ENCODE data around the gene FAM216B. TPM values are rescaled to one million over a fixed set of nuclear protein-coding genes. Genes with fewer than 3 reads are reported as not detected.

Gene FAM216B
- total and polyA plus RNA-seq, 9 of the 15 experiments (the other 6 are each of a cell fraction or from before 2014, with no cell fraction given) = not detected

DNA sequence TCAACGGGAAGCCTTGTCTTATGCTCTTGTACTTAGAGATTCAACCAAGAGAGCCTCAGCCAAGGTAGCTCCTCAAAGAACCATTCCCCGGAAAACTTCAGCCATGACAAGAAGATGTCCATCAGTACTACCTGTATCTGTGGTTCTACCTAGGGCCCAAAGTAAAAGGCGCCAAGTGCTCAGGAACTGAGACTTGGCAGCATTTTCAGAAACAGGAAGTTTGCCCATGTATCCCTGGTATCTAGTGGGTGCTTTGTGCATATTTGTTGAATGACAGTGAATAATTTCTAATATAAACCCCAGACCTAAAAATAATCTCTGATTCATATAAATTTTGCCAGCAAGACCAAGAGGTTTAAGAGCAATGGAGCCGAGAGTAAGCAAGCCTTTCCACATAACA, 7.2 kb downstream of the FAM216B start:
- no TSS peak for BruUV-seq (replicated peaks)
- POLR2A ChIA-PET = no interaction called here
- FAIRE-seq = no peak
- H3K4me2 ChIP-seq (ENCODE audit: insufficient read depth, low read length) = no peak overlapping the region
- in situ Hi-C loops (cut with MboI) = no loop called here
- no peak overlapping the region for H3K27ac ChIP-seq (ENCODE audit: extremely low read depth, low read depth, low read length)
- H3K9me3 ChIP-seq (replicated peaks; ENCODE audit: control insufficient read depth, insufficient read depth, low read depth, low read length) = no peaks in the 10 kb centered on the region
- no peak for DNase-seq (ENCODE audit: extremely low read depth in 1 of 4, low spot score in 3 of 4)
- no peak overlapping the region for H2AFZ ChIP-seq (ENCODE audit: low read depth, low read length)
- H3K4me1 ChIP-seq (replicated peaks in 1 of 2; ENCODE audit: control insufficient read depth in 2 of 2, insufficient read depth in 2 of 2, low read length in 2 of 2) = no peaks in the 10 kb centered on the region
- no peak for ATAC-seq
- no peak overlapping the region for H3K9ac ChIP-seq (ENCODE audit: insufficient read depth in 1 of 2, low read depth in 2 of 2, low read length in 2 of 2)
- H3K27me3 ChIP-seq (ENCODE audit: control insufficient read depth in 2 of 2, insufficient read depth in 2 of 2, low read length in 2 of 2) = no peaks in the 10 kb centered on the region
- intact Hi-C loops (cut with micrococcal nuclease) = no loop called here
- TF ChIP-seq ZKSCAN8 (CRISPR knock-in tag; IDR thresholded peaks at IDR 0.05) = no peak
- TF ChIP-seq TAF9B (IDR thresholded peaks at IDR 0.05; ENCODE audit: partially characterized antibody) = no peak
- TF ChIP-seq ZNF133 (CRISPR knock-in tag; IDR thresholded peaks at IDR 0.05) = no peak
- no peaks in the 10 kb centered on the region for H3K36me3 ChIP-seq (ENCODE audit: control insufficient read depth, insufficient read depth, low read length)
- 0% methylated on average over 4 of the region's 4 CpGs for WGBS (ENCODE audit: insufficient coverage, low coverage, missing lambda C conversion rate)
- H4K20me1 ChIP-seq (replicated peaks; ENCODE audit: control insufficient read depth, insufficient read depth, low read length) = no peaks in the 10 kb centered on the region
- no peaks in the 10 kb centered on the region for H3K79me2 ChIP-seq (ENCODE audit: control insufficient read depth, insufficient read depth, low read length)
- CTCF ChIA-PET (ENCODE audit: low intra/inter-chr PET ratio) = no interaction called here
- H3K4me3 ChIP-seq = no peak overlapping the region
- no peaks in the 10 kb centered on the region for H3K9me1 ChIP-seq (ENCODE audit: control insufficient read depth, insufficient read depth, low read length)

DNA sequence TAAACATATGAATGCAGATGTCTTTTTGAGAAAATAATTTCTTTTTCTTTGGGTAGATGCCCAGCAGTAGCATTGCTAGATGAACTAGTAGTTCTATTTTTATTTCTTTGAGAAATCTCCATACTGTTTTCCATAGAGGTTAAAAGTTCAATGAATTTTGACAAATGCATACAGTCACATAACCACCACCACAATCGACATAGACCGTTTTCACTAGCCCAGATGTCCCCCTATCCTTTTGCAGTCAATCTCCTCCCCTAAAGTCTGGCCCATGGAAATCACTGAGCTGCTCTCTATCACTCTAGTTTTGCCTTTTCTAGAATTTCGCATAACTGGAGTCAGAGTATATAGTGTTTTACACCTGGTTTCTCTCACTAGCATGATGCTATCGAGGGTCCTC, 10.8 kb downstream of the FAM216B start:
- no peak for FAIRE-seq
- Histone ChIP-seq H4K20me1 (replicated peaks; ENCODE audit: control insufficient read depth, insufficient read depth, low read length) (no peaks in the 10 kb centered on the region), H3K4me1 (replicated peaks in 1 of 2; ENCODE audit: control insufficient read depth in 2 of 2, insufficient read depth in 2 of 2, low read length in 2 of 2) (no peaks in the 10 kb centered on the region), H3K4me3 (no peak overlapping the region), H3K27me3 (ENCODE audit: control insufficient read depth in 2 of 2, insufficient read depth in 2 of 2, low read length in 2 of 2) (no peaks in the 10 kb centered on the region), H3K9me1 (ENCODE audit: control insufficient read depth, insufficient read depth, low read length) (no peaks in the 10 kb centered on the region), H3K27ac (ENCODE audit: extremely low read depth, low read depth, low read length) (no peak overlapping the region), H3K4me2 (ENCODE audit: insufficient read depth, low read length) (no peak overlapping the region), H2AFZ (ENCODE audit: low read depth, low read length) (no peak overlapping the region), H3K9ac (ENCODE audit: insufficient read depth in 1 of 2, low read depth in 2 of 2, low read length in 2 of 2) (no peak overlapping the region), H3K9me3 (replicated peaks; ENCODE audit: control insufficient read depth, insufficient read depth, low read depth, low read length) (no peaks in the 10 kb centered on the region), H3K79me2 (ENCODE audit: control insufficient read depth, insufficient read depth, low read length) (no peaks in the 10 kb centered on the region), H3K36me3 (ENCODE audit: control insufficient read depth, insufficient read depth, low read length) (no peaks in the 10 kb centered on the region)
- no peak for ATAC-seq
- ChIA-PET CTCF (ENCODE audit: low intra/inter-chr PET ratio) (no interaction called here), POLR2A (no interaction called here)
- in situ Hi-C loops (cut with MboI) (no loop called here), intact Hi-C loops (cut with micrococcal nuclease) (no loop called here)
- WGBS (ENCODE audit: insufficient coverage, low coverage, missing lambda C conversion rate) = 0% methylated on average over 4 of the region's 4 CpGs
- no peak for TF ChIP-seq ZKSCAN1 (IDR thresholded peaks at IDR 0.05; ENCODE audit: low read depth, low read length)
- TF ChIP-seq TCF7L2 (IDR thresholded peaks at IDR 0.05; ENCODE audit: low read depth, low read length) = no peak
- TF ChIP-seq GATA2 (CRISPR knock-in tag; IDR thresholded peaks at IDR 0.05) = no peak
- no peak for TF ChIP-seq CTBP1 (IDR thresholded peaks at IDR 0.05; ENCODE audit: borderline replicate concordance)
- no peak for DNase-seq (ENCODE audit: extremely low read depth in 1 of 4, low spot score in 3 of 4)
- no TSS peak for BruUV-seq (replicated peaks)

Data from K562 (cell line).